BJ (cell line): ENCODE data around the gene PCDHB5. TPM values are rescaled to one million over a fixed set of nuclear protein-coding genes. Genes with fewer than 3 reads are reported as not detected.
"Not testable (repeated sequence)": the region's sequence is repeated elsewhere in the genome, so short reads cannot be mapped to it uniquely, and the experiment has no call there.

ENCODE experiments used
- CTCF ChIA-PET: fragments of 350-600 bp; formaldehyde crosslinking; extraction: SDS; loops from one replicate; lab custom pipeline; 2021; ENCODE audit warnings: antibody characterized with exemption, inconsistent platforms; lab: Yijun Ruan, JAX
- POLR2A ChIA-PET: fragments of 300-600 bp; sonication (Branson Sonifier 250); formaldehyde crosslinking; extraction: SDS; loops from one replicate; lab custom pipeline; 2021; ENCODE audit warnings: antibody characterized with exemption; lab: Charles Lee
- DNase-seq: peaks from one replicate; pipeline ENCODE4 v3.0.0-alpha.2; 2011; ENCODE audit warnings: low read depth
- H3K27me3 ChIP-seq: 2 replicates; pipeline ENCODE4 v1.6.0; 2011; ENCODE audit warnings: low read length; ENCODE audit not compliant: control insufficient read depth, insufficient read depth
- H3K36me3 ChIP-seq: 2 replicates; pipeline ENCODE4 v1.5.1; 2011; ENCODE audit warnings: low read length; ENCODE audit not compliant: control insufficient read depth, insufficient read depth
- H3K4me3 ChIP-seq: 2 replicates; pipeline ENCODE4 v1.5.1; 2011; ENCODE audit warnings: low read depth, mild to moderate bottlenecking, control low read depth, low read length
- polyA minus RNA-seq: library from RNA; depleted of rRNA, polyadenylated mRNA; stranded (reverse); fragments of >200 nt; gene quantifications from 2 replicates; pipeline ENCODE4 v1.2.3, GENCODE V29; 2011; rRNA and poly(A)+ RNA removed
- polyA plus RNA-seq: library from polyadenylated mRNA; depleted of rRNA; stranded (reverse); fragments of >200 nt; gene quantifications from 2 replicates; pipeline ENCODE4 v1.2.3, GENCODE V29; 2011; rRNA removed
- TF ChIP-seq, protein P1 (sequence below): IDR thresholded peaks from 2 replicates; pipeline ENCODE4 v1.5.1; 2011; ENCODE audit warnings: low read depth, mild to moderate bottlenecking, control low read depth, inconsistent platforms, low read length, moderate library complexity; ENCODE audit not compliant: insufficient read depth

Gene PCDHB5
- polyA plus RNA-seq, result 0.18 and 0.22 TPM in 2 replicates
- 0.05 TPM in 1 of 2 replicates, not detected in the other for polyA minus RNA-seq

DNA sequence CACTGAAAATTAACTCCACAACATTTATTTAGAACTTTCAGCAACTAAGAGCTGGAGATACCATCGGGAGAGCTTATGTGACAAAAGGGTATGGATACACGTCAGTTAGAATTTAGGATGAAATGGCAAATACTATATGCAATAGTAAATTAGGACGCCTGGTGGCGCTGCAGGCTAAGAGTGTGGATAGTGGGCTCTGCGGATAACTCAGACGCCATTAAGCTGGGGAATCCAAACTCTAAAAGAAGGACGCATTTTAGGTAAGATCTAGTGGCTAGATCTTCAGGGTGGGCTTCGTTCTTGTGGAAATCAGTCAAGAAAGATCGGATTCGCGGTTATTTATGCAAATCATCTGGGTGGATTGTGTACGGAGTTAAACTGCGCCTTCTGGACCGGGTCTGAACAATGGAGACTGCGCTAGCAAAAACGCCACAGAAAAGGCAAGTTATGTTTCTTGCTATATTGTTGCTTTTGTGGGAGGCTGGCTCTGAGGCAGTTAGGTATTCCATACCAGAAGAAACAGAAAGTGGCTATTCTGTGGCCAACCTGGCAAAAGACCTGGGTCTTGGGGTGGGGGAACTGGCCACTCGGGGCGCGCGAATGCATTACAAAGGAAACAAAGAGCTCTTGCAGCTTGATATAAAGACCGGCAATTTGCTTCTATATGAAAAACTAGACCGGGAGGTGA is at the start of gene PCDHB5:
PCDHB5 (plus strand) TSS at position 177 of the 688 bp plus-strand sequence; CDS start at position 406, 229 bp downstream.
- no peaks in the 10 kb centered on the region for H3K27me3 ChIP-seq
- H3K4me3 ChIP-seq, result peak within 1 kb of the TSS; percentile 20; the same call in 1 of the 2 replicates
- no peak for DNase-seq
- ChIA-PET CTCF (no interaction called here), POLR2A (no interaction called here)
- TF ChIP-seq, protein P1, sequence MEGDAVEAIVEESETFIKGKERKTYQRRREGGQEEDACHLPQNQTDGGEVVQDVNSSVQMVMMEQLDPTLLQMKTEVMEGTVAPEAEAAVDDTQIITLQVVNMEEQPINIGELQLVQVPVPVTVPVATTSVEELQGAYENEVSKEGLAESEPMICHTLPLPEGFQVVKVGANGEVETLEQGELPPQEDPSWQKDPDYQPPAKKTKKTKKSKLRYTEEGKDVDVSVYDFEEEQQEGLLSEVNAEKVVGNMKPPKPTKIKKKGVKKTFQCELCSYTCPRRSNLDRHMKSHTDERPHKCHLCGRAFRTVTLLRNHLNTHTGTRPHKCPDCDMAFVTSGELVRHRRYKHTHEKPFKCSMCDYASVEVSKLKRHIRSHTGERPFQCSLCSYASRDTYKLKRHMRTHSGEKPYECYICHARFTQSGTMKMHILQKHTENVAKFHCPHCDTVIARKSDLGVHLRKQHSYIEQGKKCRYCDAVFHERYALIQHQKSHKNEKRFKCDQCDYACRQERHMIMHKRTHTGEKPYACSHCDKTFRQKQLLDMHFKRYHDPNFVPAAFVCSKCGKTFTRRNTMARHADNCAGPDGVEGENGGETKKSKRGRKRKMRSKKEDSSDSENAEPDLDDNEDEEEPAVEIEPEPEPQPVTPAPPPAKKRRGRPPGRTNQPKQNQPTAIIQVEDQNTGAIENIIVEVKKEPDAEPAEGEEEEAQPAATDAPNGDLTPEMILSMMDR, result peak; percentile 24
- H3K36me3 ChIP-seq, result no peaks in the 10 kb centered on the region

DNA sequence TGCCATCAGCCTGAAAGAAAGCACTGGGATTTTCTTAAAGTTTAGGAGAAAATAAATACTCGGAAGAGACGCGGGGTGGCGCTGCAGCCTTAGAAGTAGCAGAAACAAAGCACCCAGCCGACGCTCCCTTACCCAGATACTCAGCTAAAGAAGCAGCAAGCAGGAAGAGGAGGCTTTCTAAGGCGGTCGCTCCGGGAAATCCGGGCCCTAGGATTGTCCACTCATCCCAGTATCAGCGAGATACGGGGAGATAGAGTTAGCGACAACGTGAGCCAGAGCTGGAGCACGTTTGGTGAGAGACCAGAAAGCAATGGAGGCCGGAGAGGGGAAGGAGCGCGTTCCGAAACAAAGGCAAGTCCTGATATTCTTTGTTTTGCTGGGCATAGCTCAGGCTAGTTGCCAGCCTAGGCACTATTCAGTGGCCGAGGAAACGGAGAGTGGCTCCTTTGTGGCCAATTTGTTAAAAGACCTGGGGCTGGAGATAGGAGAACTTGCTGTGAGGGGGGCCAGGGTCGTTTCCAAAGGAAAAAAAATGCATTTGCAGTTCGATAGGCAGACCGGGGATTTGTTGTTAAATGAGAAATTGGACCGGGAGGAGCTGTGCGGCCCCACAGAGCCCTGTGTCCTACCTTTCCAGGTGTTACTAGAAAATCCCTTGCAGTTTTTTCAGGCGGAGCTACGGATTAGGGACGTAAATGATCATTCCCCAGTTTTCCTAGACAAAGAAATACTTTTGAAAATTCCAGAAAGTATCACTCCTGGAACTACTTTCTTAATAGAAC is 40.3 kb upstream of the PCDHB5 start, which contains the start of gene PCDHB2:
PCDHB2 (plus strand) TSS at position 135 of the 782 bp plus-strand sequence; CDS start at position 311, 176 bp downstream.
- ChIA-PET CTCF (interaction anchor here (0.5 to 1.6 kb wide), 7 partner anchors 9 to 470 kb away, joined by 3 to 7 read pairs (median 3); partner anchors contain the start of gene PCDHB7), POLR2A (no interaction called here)
- TF ChIP-seq, protein P1, result peak; percentile 39
- no peak for DNase-seq
- no peaks in the 10 kb centered on the region for H3K27me3 ChIP-seq
- peak within 1 kb of the TSS; percentile 39 for H3K4me3 ChIP-seq
- no peaks in the 10 kb centered on the region for H3K36me3 ChIP-seq

DNA sequence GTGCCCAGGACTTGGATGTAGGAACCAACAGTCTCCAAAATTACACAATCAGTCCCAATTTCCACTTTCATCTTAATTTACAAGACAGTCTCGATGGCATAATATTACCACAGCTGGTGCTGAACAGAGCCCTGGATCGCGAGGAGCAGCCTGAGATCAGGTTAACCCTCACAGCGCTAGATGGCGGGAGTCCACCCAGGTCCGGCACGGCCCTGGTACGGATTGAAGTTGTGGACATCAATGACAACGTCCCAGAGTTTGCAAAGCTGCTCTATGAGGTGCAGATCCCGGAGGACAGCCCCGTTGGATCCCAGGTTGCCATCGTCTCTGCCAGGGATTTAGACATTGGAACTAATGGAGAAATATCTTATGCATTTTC is 39.8 kb upstream of the PCDHB5 start:
- no peaks in the 10 kb centered on the region for H3K27me3 ChIP-seq
- ChIA-PET CTCF (interaction anchor here (0.5 to 1.6 kb wide), 7 partner anchors 9 to 469 kb away, joined by 3 to 7 read pairs (median 3); partner anchors contain the start of gene PCDHB7), POLR2A (no interaction called here)
- H3K4me3 ChIP-seq, result peak overlapping the region; percentile 39
- no peak for DNase-seq
- no peaks in the 10 kb centered on the region for H3K36me3 ChIP-seq
- TF ChIP-seq, protein P1, result no peak

DNA sequence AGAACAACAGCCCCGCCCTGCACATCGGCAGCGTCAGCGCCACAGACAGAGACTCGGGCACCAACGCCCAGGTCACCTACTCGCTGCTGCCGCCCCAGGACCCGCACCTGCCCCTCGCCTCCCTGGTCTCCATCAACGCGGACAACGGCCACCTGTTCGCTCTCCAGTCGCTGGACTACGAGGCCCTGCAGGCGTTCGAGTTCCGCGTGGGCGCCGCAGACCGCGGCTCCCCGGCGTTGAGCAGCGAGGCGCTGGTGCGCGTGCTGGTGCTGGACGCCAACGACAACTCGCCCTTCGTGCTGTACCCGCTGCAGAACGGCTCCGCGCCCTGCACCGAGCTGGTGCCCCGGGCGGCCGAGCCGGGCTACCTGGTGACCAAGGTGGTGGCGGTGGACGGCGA is 38.8 kb upstream of the PCDHB5 start:
- CTCF ChIA-PET, POLR2A ChIA-PET, H3K36me3 ChIP-seq, DNase-seq, H3K27me3 ChIP-seq, H3K4me3 ChIP-seq: not testable (repeated sequence)

DNA sequence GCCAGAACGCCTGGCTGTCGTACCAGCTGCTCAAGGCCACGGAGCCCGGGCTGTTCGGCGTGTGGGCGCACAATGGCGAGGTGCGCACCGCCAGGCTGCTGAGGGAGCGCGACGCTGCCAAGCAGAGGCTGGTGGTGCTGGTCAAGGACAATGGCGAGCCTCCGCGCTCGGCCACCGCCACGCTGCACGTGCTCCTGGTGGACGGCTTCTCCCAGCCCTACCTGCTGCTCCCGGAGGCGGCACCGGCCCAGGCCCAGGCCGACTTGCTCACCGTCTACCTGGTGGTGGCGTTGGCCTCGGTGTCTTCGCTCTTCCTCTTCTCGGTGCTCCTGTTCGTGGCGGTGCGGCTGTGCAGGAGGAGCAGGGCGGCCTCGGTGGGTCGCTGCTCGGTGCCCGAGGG is 38.4 kb upstream of the PCDHB5 start:
- H3K36me3 ChIP-seq, CTCF ChIA-PET, POLR2A ChIA-PET: not testable (repeated sequence)

DNA sequence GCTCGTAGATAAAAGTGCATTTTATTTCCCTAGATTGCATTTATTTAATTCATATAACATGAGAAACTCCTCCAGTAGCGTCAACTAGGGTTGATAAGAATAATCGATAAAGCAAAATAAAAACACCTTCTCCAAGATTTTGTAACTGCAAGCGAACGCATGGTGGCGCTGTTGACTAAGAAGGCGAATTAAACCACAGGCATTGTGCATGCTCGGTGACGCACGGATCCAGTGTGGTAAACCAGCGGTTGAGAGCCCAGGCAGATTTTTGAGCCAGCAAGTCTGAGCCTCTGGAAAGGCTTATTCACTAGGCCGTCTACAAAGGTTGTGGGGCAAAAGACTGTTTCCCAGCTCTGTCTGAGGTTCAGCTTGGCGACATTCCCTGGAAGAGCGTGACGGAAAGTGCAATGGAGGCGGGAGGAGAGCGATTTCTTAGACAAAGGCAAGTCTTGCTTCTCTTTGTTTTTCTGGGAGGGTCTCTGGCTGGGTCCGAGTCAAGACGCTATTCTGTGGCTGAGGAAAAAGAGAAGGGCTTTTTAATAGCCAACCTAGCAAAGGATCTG is 34.7 kb upstream of the PCDHB5 start, which contains the start of gene PCDHB3:
PCDHB3 (plus strand) TSS at position 231 of the 563 bp plus-strand sequence; CDS start at position 408, 177 bp downstream.
- POLR2A ChIA-PET, result no interaction called here
- Histone ChIP-seq H3K4me3 (peak within 1 kb of the TSS; percentile 27), H3K36me3 (no peaks in the 10 kb centered on the region), H3K27me3 (no peaks in the 10 kb centered on the region)
- TF ChIP-seq, protein P1, result peak; percentile 37
- no peak for DNase-seq
- CTCF ChIA-PET, result no interaction called here

More for the DNA sequence above, 38.4 kb upstream of the PCDHB5 start:
- not testable (repeated sequence) for DNase-seq, H3K27me3 ChIP-seq, H3K4me3 ChIP-seq
